OCI-LY3 (cell line): ENCODE results near the gene MN1.

Experiments
- CTCF ChIP-seq: fragments of 200-600, 300-600 bp; sonication (generic); IDR thresholded peaks from 2 replicates; pipeline ENCODE4 v1.5.1; 2014; ENCODE audit warnings: antibody characterized with exemption, low read length, low read depth
- EZH2phosphoT487 ChIP-seq: fragments of 200-600 bp; shearing (Covaris generic); IDR thresholded peaks from 2 replicates; pipeline ENCODE4 v1.6.1; 2018; ENCODE audit warnings: antibody characterized with exemption, mixed run types, low read depth

DNA sequence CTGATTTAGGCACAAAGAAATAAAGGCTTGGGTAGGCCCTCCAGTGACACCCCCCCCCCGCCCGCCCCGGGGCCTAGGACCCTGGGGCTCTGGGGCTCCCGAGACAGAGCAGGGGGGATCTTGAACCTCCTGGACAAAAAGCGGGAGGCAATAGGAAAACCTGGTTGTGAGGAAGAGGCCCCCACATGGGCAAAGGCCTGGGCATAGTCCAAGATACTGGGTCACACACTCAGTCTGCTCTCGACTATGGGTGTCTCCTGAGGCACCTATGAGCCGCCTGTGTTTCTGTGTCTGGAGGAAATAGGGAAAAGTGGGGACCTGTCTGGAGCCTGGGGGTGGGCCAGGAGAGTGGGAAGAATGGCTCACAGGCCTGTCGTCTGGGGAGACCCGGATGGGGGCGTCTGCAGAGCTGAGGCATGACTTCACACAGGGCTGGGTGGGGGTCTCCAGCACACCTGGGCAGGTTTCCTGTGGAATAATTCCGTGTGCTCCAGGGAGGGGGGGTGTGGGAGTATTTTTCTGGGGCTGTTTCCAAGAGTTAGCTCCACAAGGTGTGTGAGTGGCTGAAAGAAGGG is 2.4 kb upstream of the MN1 start:
- no peak for TF ChIP-seq CTCF
- TF ChIP-seq EZH2phosphoT487, result no peak
